ENCODE measurements around the gene TSPAN17.

DNA sequence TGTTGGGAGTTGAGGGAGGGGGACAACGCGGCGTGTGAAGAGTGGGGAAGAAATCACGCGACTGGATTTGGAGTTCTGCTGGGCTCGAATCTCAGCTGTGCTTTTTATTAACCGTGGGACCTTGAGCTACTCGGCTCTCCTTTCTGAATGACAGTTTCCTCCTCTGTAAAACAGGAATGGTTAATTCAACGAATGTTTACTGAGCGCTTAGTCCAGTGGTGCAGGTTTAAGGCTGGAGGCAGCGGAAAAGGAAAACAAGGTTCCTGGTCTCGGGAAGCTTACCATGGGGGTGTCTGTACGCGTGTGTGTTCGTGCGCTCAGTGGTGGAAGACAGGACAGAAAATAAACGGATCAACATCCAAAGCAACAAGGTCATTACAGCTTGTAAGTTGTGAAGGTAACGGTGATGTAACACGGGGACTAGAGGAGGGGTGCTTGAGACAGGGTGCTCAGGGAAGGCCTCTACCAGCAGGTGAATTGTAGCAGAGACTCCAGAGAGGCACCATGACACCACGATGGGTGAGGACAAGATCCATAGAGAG lies 16.5 kb upstream of the TSPAN17 start:
- TF ChIP-seq ZC3H11A (IDR thresholded peaks at IDR 0.05) (no peak), CTCF (IDR thresholded peaks at IDR 0.05) (no peak), REST (IDR thresholded peaks at IDR 0.05) (no peak), ZNF302 (CRISPR knock-in tag; IDR thresholded peaks at IDR 0.05) (no peak), EP300 (IDR thresholded peaks at IDR 0.05) (no peak), POLR2A (IDR thresholded peaks at IDR 0.05; ENCODE audit: low read length) (no peak), CHD2 (IDR thresholded peaks at IDR 0.05; ENCODE audit: low read length, partially characterized antibody) (no peak), JUNB (IDR thresholded peaks at IDR 0.05) (no peak), RAD21 (conservative IDR thresholded peaks at IDR 0.05 in 1 of 2, IDR thresholded peaks at IDR 0.05 in 1 of 2) (no peak)
- TF ChIP-seq, protein P1, sequence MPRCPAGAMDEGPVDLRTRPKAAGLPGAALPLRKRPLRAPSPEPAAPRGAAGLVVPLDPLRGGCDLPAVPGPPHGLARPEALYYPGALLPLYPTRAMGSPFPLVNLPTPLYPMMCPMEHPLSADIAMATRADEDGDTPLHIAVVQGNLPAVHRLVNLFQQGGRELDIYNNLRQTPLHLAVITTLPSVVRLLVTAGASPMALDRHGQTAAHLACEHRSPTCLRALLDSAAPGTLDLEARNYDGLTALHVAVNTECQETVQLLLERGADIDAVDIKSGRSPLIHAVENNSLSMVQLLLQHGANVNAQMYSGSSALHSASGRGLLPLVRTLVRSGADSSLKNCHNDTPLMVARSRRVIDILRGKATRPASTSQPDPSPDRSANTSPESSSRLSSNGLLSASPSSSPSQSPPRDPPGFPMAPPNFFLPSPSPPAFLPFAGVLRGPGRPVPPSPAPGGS (IDR thresholded peaks at IDR 0.05): no peak
- TF ChIP-seq, protein P2, sequence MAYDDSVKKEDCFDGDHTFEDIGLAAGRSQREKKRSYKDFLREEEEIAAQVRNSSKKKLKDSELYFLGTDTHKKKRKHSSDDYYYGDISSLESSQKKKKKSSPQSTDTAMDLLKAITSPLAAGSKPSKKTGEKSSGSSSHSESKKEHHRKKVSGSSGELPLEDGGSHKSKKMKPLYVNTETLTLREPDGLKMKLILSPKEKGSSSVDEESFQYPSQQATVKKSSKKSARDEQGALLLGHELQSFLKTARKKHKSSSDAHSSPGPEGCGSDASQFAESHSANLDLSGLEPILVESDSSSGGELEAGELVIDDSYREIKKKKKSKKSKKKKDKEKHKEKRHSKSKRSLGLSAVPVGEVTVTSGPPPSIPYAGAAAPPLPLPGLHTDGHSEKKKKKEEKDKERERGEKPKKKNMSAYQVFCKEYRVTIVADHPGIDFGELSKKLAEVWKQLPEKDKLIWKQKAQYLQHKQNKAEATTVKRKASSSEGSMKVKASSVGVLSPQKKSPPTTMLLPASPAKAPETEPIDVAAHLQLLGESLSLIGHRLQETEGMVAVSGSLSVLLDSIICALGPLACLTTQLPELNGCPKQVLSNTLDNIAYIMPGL (CRISPR knock-in tag; IDR thresholded peaks at IDR 0.05; ENCODE audit: borderline replicate concordance): no peak
